ENCODE results near the gene ABTB2.

GRCh38 chr11:34222030-34222429, 135.8 kb downstream of the ABTB2 start:
- no peak for TF ChIP-seq CTCF (conservative IDR thresholded peaks at IDR 0.05; ENCODE audit: low read length)
- no peak for TF ChIP-seq EZH2phosphoT487 (IDR thresholded peaks at IDR 0.05; ENCODE audit: borderline replicate concordance, low read depth, low read length)
